Measurements from ENCODE around the gene GPSM3. TPM values are rescaled to one million over a fixed set of nuclear protein-coding genes. Genes with fewer than 3 reads are reported as not detected.

Gene GPSM3
- total and polyA plus RNA-seq, 2 of the 13 experiments (the other 11 are each of a cell fraction or from before 2014, with no cell fraction given), result 0.18 to 6.2 TPM

GRCh38 chr6:32154514-32155161 is 37.8 kb downstream of the GPSM3 start (continued):
- TF ChIP-seq CEBPZ (IDR thresholded peaks at IDR 0.05; ENCODE audit: low read length) (no peak), PLRG1 (conservative IDR thresholded peaks at IDR 0.05) (no peak), ZNF619 (CRISPR knock-in tag; IDR thresholded peaks at IDR 0.05) (peak; percentile 62; the same call in 1 of the 2 replicates), ZNF331 (CRISPR knock-in tag; IDR thresholded peaks at IDR 0.05) (peak; percentile 76; the same call in 1 of the 2 replicates), ATF3 (CRISPR knock-in tag; IDR thresholded peaks at IDR 0.05) (no peak; the same call in 1 of the 2 replicates), DDIT3 (CRISPR knock-in tag; IDR thresholded peaks at IDR 0.05) (no peak), ZNF609 (CRISPR knock-in tag; IDR thresholded peaks at IDR 0.05; ENCODE audit: borderline replicate concordance) (no peak), NFIB (CRISPR knock-in tag; IDR thresholded peaks at IDR 0.05; ENCODE audit: borderline replicate concordance) (no peak), ZBTB42 (CRISPR knock-in tag; IDR thresholded peaks at IDR 0.05) (no peak), PAWR (CRISPR knock-in tag; IDR thresholded peaks at IDR 0.05; ENCODE audit: borderline replicate concordance) (no peak), ETS1 (CRISPR knock-in tag; IDR thresholded peaks at IDR 0.05) (no peak), SMAD3 (CRISPR knock-in tag; IDR thresholded peaks at IDR 0.05) (peak; percentile 20; the same call in 1 of the 2 replicates), ZBTB7B (CRISPR knock-in tag; IDR thresholded peaks at IDR 0.05) (peak; percentile 81), MLXIP (CRISPR knock-in tag; IDR thresholded peaks at IDR 0.05; ENCODE audit: borderline replicate concordance) (no peak), ZNF616 (CRISPR knock-in tag; IDR thresholded peaks at IDR 0.05; ENCODE audit: low read depth) (no peak), ZNF232 (CRISPR knock-in tag; IDR thresholded peaks at IDR 0.05; ENCODE audit: borderline replicate concordance) (no peak)
